HCT116 (cell line): Measurements from ENCODE around the gene LGMN. TPM values are rescaled to one million over a fixed set of nuclear protein-coding genes. Genes with fewer than 3 reads are reported as not detected.

ENCODE experiments used
- ATAC-seq: fragments of 200-7000 bp; cut with Tn5 transposase; 2 replicates; pipeline ENCODE4 v1.9.1; 2020; ENCODE audit warnings: mild to moderate bottlenecking, moderate library complexity
- BruUV-seq: library from RNA; stranded (reverse); fragments of 400-500 nt; replicated peaks from 2 replicates; lab custom pipeline; 2021; lab: Mats Ljungman, UMichigan
- CTCF ChIA-PET: fragments of 300-600 bp; sonication (Branson Sonifier 250); formaldehyde crosslinking; loops from one replicate; lab custom pipeline; 2021; ENCODE audit warnings: antibody characterized with exemption; lab: Charles Lee
- POLR2A ChIA-PET: fragments of 300-600, 350-600 bp; sonication (Branson Sonifier 250); formaldehyde crosslinking; loops from one replicate; lab custom pipeline; 2021; ENCODE audit warnings: antibody characterized with exemption; lab: Charles Lee
- RAD21 ChIA-PET, 2 experiments: fragments of 300-600 bp; sonication (Branson Sonifier 250); formaldehyde crosslinking; loops; one replicate each; lab custom pipeline; 2023; ENCODE audit warnings: low total read pairs in 2 of 2; ENCODE audit not compliant: uncharacterized antibody in 2 of 2, unreplicated experiment in 2 of 2, low non-redundant PET in 1 of 2; lab: Charles Lee
- DNase-seq: peaks from one replicate; pipeline ENCODE4 v3.0.0-alpha.2; 2010; ENCODE audit warnings: low read depth, low spot score
- H2AFZ ChIP-seq: fragments of 200-600 bp; shearing (Covaris generic), sonication (generic); 2 replicates; pipeline ENCODE4 v1.6.1; 2017; ENCODE audit warnings: low read depth, mixed run types, mixed read lengths, antibody characterized with exemption, low read length; ENCODE audit not compliant: poor library complexity, severe bottlenecking
- H3K27ac ChIP-seq: 2 replicates; pipeline ENCODE4 v1.5.1; 2012; ENCODE audit warnings: low read depth, low read length
- H3K27me3 ChIP-seq: fragments of 200-600 bp; sonication (generic); 2 replicates; pipeline ENCODE4 v1.6.1; 2016; ENCODE audit warnings: mixed run types, low read length, mixed read lengths; ENCODE audit not compliant: insufficient read depth
- H3K36me3 ChIP-seq, 2 experiments: fragments of 200-500 bp in 1 of 2; fragments of 200-600 bp in 1 of 2; sonication (Bioruptor generic) in 1 of 2; sonication (generic) in 1 of 2; 2 replicates each; pipeline versions ENCODE4 v1.5.1 to v1.6.1; 2014 to 2016; ENCODE audit warnings: low read length in 2 of 2, inconsistent platforms in 1 of 2, mixed read lengths in 1 of 2, mixed run types in 1 of 2; ENCODE audit not compliant: insufficient read depth in 2 of 2, control insufficient read depth in 1 of 2
- H3K4me1 ChIP-seq, 2 experiments: fragments of 200-600 bp in 1 of 2; sonication (generic) in 1 of 2; 2 replicates each; pipeline versions ENCODE4 v1.5.1 to v1.6.1; 2012 to 2017; ENCODE audit warnings: low read length in 2 of 2, inconsistent platforms in 1 of 2, mild to moderate bottlenecking in 1 of 2, mixed read lengths in 1 of 2, mixed run types in 1 of 2, moderate library complexity in 1 of 2; ENCODE audit not compliant: insufficient read depth in 2 of 2, control insufficient read depth in 1 of 2
- H3K4me2 ChIP-seq: fragments of 200-600 bp; sonication (generic); 2 replicates; pipeline ENCODE4 v1.6.1; 2017; ENCODE audit warnings: mixed run types, low read length, mixed read lengths
- H3K4me3 ChIP-seq, 2 experiments: fragments of 200-600 bp in 1 of 2; sonication (generic) in 1 of 2; replicated peaks in 1 of 2; 2 replicates each; pipeline ENCODE4 v1.5.1; 2011 to 2016; ENCODE audit warnings: low read length in 2 of 2, control low read depth in 1 of 2, low read depth in 1 of 2, mild to moderate bottlenecking in 1 of 2, mixed read lengths in 1 of 2, mixed run types in 1 of 2
- H3K79me2 ChIP-seq: fragments of 200-600 bp; sonication (generic); 2 replicates; pipeline ENCODE4 v1.6.1; 2017; ENCODE audit warnings: mild to moderate bottlenecking, mixed run types, low read length, moderate library complexity, mixed read lengths; ENCODE audit not compliant: insufficient read depth
- H3K9ac ChIP-seq: fragments of 200-600 bp; sonication (generic); 2 replicates; pipeline ENCODE4 v1.6.1; 2016; ENCODE audit warnings: low read length, mixed read lengths
- H3K9me2 ChIP-seq: fragments of 200-600 bp; sonication (generic), shearing (Covaris generic); 2 replicates; pipeline ENCODE4 v1.6.1; 2017; ENCODE audit warnings: mixed run types, mild to moderate bottlenecking, moderate library complexity; ENCODE audit not compliant: insufficient read depth
- H3K9me3 ChIP-seq, 2 experiments: fragments of 200-500 bp in 1 of 2; fragments of 200-600 bp in 1 of 2; sonication (Bioruptor generic) in 1 of 2; sonication (generic) in 1 of 2; 2 replicates each; pipeline ENCODE4 v1.6.1; 2014 to 2017; ENCODE audit warnings: low read length in 2 of 2, mixed read lengths in 2 of 2, inconsistent platforms in 1 of 2, low read depth in 1 of 2, mild to moderate bottlenecking in 1 of 2, mixed run types in 1 of 2, moderate library complexity in 1 of 2; ENCODE audit not compliant: control insufficient read depth in 1 of 2, insufficient read depth in 1 of 2
- H4K20me1 ChIP-seq: fragments of 200-600 bp; sonication (generic), shearing (Covaris generic); 2 replicates; pipeline ENCODE4 v1.6.1; 2017; ENCODE audit warnings: mixed run types, mild to moderate bottlenecking, moderate library complexity; ENCODE audit not compliant: insufficient read depth
- ATF3 ChIP-seq: IDR thresholded peaks from 2 replicates; pipeline ENCODE4 v1.6.1; 2012
- CBX3 ChIP-seq: IDR thresholded peaks from 2 replicates; pipeline ENCODE4 v1.6.1; 2012; ENCODE audit warnings: low read depth
- CEBPB ChIP-seq: IDR thresholded peaks from 2 replicates; pipeline ENCODE4 v1.6.1; 2012; ENCODE audit warnings: low read depth
- EGR1 ChIP-seq: IDR thresholded peaks from 2 replicates; pipeline ENCODE4 v1.6.1; 2012; ENCODE audit warnings: low read depth
- ELF1 ChIP-seq: IDR thresholded peaks from 2 replicates; pipeline ENCODE4 v1.6.1; 2012; ENCODE audit warnings: low read depth, borderline replicate concordance
- EZH2 ChIP-seq: fragments of 200-600 bp; sonication (generic); IDR thresholded peaks from 2 replicates; pipeline ENCODE4 v1.6.1; 2017; ENCODE audit warnings: antibody characterized with exemption, mixed run types
- FOSL1 ChIP-seq: IDR thresholded peaks from 2 replicates; pipeline ENCODE4 v1.6.1; 2012; ENCODE audit warnings: low read depth
- JUND ChIP-seq: IDR thresholded peaks from 2 replicates; pipeline ENCODE4 v1.6.1; 2012
- POLR2A ChIP-seq: IDR thresholded peaks from 2 replicates; pipeline ENCODE4 v1.7.0; 2011; ENCODE audit warnings: borderline replicate concordance; ENCODE audit not compliant: insufficient read depth, insufficient read length; ENCODE audit errors: extremely low read depth
- POLR2AphosphoS5 ChIP-seq: IDR thresholded peaks from 2 replicates; pipeline ENCODE4 v1.6.1; 2011; ENCODE audit warnings: mild to moderate bottlenecking, low read depth, low read length, moderate library complexity
- RAD21 ChIP-seq: IDR thresholded peaks from 2 replicates; pipeline ENCODE4 v1.6.1; 2012; ENCODE audit warnings: low read depth, mild to moderate bottlenecking
- SP1 ChIP-seq: IDR thresholded peaks from 2 replicates; pipeline ENCODE4 v1.6.1; 2012; ENCODE audit warnings: low read depth
- TCF7L2 ChIP-seq: IDR thresholded peaks from 2 replicates; pipeline ENCODE4 v1.7.0; 2011; ENCODE audit warnings: borderline replicate concordance, inconsistent platforms; ENCODE audit not compliant: insufficient read depth, insufficient read length; ENCODE audit errors: extremely low read depth
- YY1 ChIP-seq: IDR thresholded peaks from 2 replicates; pipeline ENCODE4 v1.6.1; 2011; ENCODE audit warnings: low read length, low read depth, moderate library complexity, mild to moderate bottlenecking; ENCODE audit not compliant: insufficient replicate concordance; ENCODE audit errors: extremely low read depth
- ZFX ChIP-seq: fragments of 450-650 bp; IDR thresholded peaks from 2 replicates; pipeline ENCODE4 v1.6.1; 2017
- ZNF274 ChIP-seq: fragments of 200-500 bp; sonication (Bioruptor generic); IDR thresholded peaks from 2 replicates; pipeline ENCODE4 v1.6.1; 2014; ENCODE audit warnings: mild to moderate bottlenecking, low read depth, low read length, inconsistent platforms
- intact Hi-C: fragments of 100-400 bp; cut with micrococcal nuclease; formaldehyde crosslinking; loops from 2 replicates; pipeline ENCODE4 v1.10.0; 2022
- total RNA-seq: library from RNA; stranded (reverse); gene quantifications from one replicate; pipeline ENCODE4 v1.2.1, GENCODE V29; 2021; ENCODE audit not compliant: unreplicated experiment
- TF ChIP-seq, protein P1 (sequence below): IDR thresholded peaks from 2 replicates; pipeline ENCODE4 v1.6.1; 2012; ENCODE audit warnings: low read depth
- TF ChIP-seq, protein P2 (sequence below): IDR thresholded peaks from 2 replicates; pipeline ENCODE4 v1.6.1; 2011; ENCODE audit warnings: mild to moderate bottlenecking, low read length, moderate library complexity; ENCODE audit not compliant: insufficient replicate concordance; ENCODE audit errors: extremely low read depth
- TF ChIP-seq, protein P3 (sequence below), 3 experiments: fragments of 200-600 bp in 1 of 3; sonication (generic) in 1 of 3; IDR thresholded peaks in 2 of 3; conservative IDR thresholded peaks in 1 of 3; 2 replicates each; pipeline ENCODE4 v1.5.1; 2012 to 2017; ENCODE audit warnings: low read depth in 2 of 3, low read length in 2 of 3, antibody characterized with exemption in 1 of 3, borderline replicate concordance in 1 of 3, control low read depth in 1 of 3, mild to moderate bottlenecking in 1 of 3, mixed read lengths in 1 of 3, mixed run types in 1 of 3, moderate library complexity in 1 of 3; ENCODE audit not compliant: insufficient read depth in 1 of 3
- TF ChIP-seq, protein P4 (sequence below): IDR thresholded peaks from 2 replicates; pipeline ENCODE4 v1.6.1; 2012

The LGMN gene
- total RNA-seq, 1 experiment from 2014 or later = 44.9 TPM

DNA sequence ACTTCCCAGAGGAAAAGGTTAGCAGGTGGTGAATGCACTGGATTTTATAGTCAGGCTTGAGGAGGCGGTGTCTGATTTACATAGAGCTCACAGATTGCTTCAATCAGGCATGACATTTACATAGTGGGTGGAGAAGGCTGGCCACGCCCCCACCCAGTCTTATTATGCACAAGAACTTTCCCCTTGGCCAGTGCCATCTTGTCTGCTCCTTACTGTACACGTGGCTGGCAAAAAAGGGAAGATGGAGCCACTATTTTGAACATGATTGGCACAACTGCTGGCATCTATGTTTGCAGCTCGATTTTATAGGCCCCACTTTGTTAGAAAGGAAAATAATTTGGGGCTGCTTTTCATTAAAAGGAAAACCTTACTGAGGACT lies 10.9 kb upstream of the LGMN start:
- H3K27me3 ChIP-seq = no peaks in the 10 kb centered on the region
- peak overlapping the region; percentile 2 for H2AFZ ChIP-seq
- peak overlapping the region; percentile 86 for H3K4me2 ChIP-seq
- H3K9ac ChIP-seq = no peak overlapping the region
- H3K36me3 ChIP-seq = no peaks in the 10 kb centered on the region
- peaks cover 10 to 41% of the 10 kb centered on the region in 2 experiments for H3K4me1 ChIP-seq
- no peak overlapping the region; a peak in 1 of 4 replicates for H3K4me3 ChIP-seq
- H3K9me3 ChIP-seq = no peaks in the 10 kb centered on the region
- no peaks in the 10 kb centered on the region for H3K79me2 ChIP-seq
- peak overlapping the region; percentile 54; the same call in 1 of the 2 replicates for H3K27ac ChIP-seq
- no peaks in the 10 kb centered on the region for H3K9me2 ChIP-seq
- CTCF ChIA-PET = interaction anchor here (0.9 to 1.1 kb wide), 2 partner anchors 11 to 25 kb away, joined by 3 to 5 read pairs; partner anchors contain the start of gene LGMN
- intact Hi-C loops = no loop called here
- no TSS peak for BruUV-seq
- POLR2A ChIA-PET = interaction anchor here (0.8 to 3.0 kb wide), 2 partner anchors 9 to 11 kb away, joined by 3 to 19 read pairs; partner anchors contain the start of gene LGMN
- RAD21 ChIA-PET = no interaction called here
- DNase-seq (no peak), ATAC-seq (peak; percentile 63)
- TF ChIP-seq POLR2A = no peak
- no peak for TF ChIP-seq ZNF274
- TF ChIP-seq, protein P1, sequence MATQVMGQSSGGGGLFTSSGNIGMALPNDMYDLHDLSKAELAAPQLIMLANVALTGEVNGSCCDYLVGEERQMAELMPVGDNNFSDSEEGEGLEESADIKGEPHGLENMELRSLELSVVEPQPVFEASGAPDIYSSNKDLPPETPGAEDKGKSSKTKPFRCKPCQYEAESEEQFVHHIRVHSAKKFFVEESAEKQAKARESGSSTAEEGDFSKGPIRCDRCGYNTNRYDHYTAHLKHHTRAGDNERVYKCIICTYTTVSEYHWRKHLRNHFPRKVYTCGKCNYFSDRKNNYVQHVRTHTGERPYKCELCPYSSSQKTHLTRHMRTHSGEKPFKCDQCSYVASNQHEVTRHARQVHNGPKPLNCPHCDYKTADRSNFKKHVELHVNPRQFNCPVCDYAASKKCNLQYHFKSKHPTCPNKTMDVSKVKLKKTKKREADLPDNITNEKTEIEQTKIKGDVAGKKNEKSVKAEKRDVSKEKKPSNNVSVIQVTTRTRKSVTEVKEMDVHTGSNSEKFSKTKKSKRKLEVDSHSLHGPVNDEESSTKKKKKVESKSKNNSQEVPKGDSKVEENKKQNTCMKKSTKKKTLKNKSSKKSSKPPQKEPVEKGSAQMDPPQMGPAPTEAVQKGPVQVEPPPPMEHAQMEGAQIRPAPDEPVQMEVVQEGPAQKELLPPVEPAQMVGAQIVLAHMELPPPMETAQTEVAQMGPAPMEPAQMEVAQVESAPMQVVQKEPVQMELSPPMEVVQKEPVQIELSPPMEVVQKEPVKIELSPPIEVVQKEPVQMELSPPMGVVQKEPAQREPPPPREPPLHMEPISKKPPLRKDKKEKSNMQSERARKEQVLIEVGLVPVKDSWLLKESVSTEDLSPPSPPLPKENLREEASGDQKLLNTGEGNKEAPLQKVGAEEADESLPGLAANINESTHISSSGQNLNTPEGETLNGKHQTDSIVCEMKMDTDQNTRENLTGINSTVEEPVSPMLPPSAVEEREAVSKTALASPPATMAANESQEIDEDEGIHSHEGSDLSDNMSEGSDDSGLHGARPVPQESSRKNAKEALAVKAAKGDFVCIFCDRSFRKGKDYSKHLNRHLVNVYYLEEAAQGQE = no peak
- no peak for TF ChIP-seq EZH2
- TF ChIP-seq SP1 = no peak; the same call in 1 of the 2 replicates
- TF ChIP-seq YY1 = no peak
- no peak for TF ChIP-seq RAD21
- no peak for TF ChIP-seq POLR2AphosphoS5
- TF ChIP-seq, protein P2, sequence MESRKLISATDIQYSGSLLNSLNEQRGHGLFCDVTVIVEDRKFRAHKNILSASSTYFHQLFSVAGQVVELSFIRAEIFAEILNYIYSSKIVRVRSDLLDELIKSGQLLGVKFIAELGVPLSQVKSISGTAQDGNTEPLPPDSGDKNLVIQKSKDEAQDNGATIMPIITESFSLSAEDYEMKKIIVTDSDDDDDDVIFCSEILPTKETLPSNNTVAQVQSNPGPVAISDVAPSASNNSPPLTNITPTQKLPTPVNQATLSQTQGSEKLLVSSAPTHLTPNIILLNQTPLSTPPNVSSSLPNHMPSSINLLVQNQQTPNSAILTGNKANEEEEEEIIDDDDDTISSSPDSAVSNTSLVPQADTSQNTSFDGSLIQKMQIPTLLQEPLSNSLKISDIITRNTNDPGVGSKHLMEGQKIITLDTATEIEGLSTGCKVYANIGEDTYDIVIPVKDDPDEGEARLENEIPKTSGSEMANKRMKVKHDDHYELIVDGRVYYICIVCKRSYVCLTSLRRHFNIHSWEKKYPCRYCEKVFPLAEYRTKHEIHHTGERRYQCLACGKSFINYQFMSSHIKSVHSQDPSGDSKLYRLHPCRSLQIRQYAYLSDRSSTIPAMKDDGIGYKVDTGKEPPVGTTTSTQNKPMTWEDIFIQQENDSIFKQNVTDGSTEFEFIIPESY = no peak
- TF ChIP-seq ZFX = no peak
- TF ChIP-seq CBX3 = no peak
- no peak for TF ChIP-seq CEBPB
- no peak for TF ChIP-seq TCF7L2
- no peak for TF ChIP-seq ATF3
- TF ChIP-seq, protein P3, sequence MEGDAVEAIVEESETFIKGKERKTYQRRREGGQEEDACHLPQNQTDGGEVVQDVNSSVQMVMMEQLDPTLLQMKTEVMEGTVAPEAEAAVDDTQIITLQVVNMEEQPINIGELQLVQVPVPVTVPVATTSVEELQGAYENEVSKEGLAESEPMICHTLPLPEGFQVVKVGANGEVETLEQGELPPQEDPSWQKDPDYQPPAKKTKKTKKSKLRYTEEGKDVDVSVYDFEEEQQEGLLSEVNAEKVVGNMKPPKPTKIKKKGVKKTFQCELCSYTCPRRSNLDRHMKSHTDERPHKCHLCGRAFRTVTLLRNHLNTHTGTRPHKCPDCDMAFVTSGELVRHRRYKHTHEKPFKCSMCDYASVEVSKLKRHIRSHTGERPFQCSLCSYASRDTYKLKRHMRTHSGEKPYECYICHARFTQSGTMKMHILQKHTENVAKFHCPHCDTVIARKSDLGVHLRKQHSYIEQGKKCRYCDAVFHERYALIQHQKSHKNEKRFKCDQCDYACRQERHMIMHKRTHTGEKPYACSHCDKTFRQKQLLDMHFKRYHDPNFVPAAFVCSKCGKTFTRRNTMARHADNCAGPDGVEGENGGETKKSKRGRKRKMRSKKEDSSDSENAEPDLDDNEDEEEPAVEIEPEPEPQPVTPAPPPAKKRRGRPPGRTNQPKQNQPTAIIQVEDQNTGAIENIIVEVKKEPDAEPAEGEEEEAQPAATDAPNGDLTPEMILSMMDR (IDR thresholded peaks at IDR 0.05 in 2 of 3, conservative IDR thresholded peaks at IDR 0.05 in 1 of 3; ENCODE audit: borderline replicate concordance in 1 of 3, insufficient read depth in 1 of 3, low read depth in 2 of 3, low read length in 2 of 3) = no peak
- TF ChIP-seq ELF1 = no peak
- no peak for TF ChIP-seq EGR1
- no peak for TF ChIP-seq FOSL1
- TF ChIP-seq, protein P4, sequence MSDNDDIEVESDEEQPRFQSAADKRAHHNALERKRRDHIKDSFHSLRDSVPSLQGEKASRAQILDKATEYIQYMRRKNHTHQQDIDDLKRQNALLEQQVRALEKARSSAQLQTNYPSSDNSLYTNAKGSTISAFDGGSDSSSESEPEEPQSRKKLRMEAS = no peak
- no peak for TF ChIP-seq JUND
- H4K20me1 ChIP-seq = no peaks in the 10 kb centered on the region
